Colonic mucosa (tissue), 4 donors: ENCODE results near the gene ICAM4. TPM values are rescaled to one million over a fixed set of nuclear protein-coding genes. Genes with fewer than 3 reads are reported as not detected.

ENCODE experiments used
- DNase-seq: peaks from one replicate; pipeline ENCODE4 v3.0.0-alpha.2; 2020
- H3K27ac ChIP-seq: fragments of 200-600 bp; one replicate; pipeline ENCODE4 v1.8.0; 2021
- H3K27me3 ChIP-seq: fragments of 200-600 bp; one replicate; pipeline ENCODE4 v1.8.0; 2021
- H3K36me3 ChIP-seq: fragments of 200-600 bp; one replicate; pipeline ENCODE4 v1.8.0; 2021
- H3K4me1 ChIP-seq: fragments of 200-600 bp; one replicate; pipeline ENCODE4 v1.8.0; 2021; ENCODE audit warnings: mild to moderate bottlenecking
- H3K4me3 ChIP-seq: fragments of 200-600 bp; one replicate; pipeline ENCODE4 v1.8.0; 2021
- H3K9ac ChIP-seq, 2 donors: one replicate each; pipeline ENCODE4 v1.7.0; 2013; ENCODE audit warnings: control low read depth in 2 of 2, low read depth in 2 of 2, low read length in 2 of 2
- H3K9me3 ChIP-seq: fragments of 200-600 bp; one replicate; pipeline ENCODE4 v1.8.0; 2021
- CTCF ChIP-seq: fragments of 200-600 bp; IDR thresholded peaks from one replicate; pipeline ENCODE4 v1.8.0; 2022; ENCODE audit warnings: antibody characterized with exemption, mild to moderate bottlenecking
- intact Hi-C: fragments of 100-400 bp; cut with DNase I; formaldehyde crosslinking; loops from one replicate; pipeline ENCODE4 v1.14.1; 2022
- total RNA-seq, 2 donors: library from RNA; stranded (reverse); fragmentation: NEBNext Ultra II Directional in 1 of 2; extraction: Animal tissue kit (Norgen Biotek cat#: 25700) in 1 of 2; gene quantifications; one replicate each; pipeline ENCODE4 v1.2.1, GENCODE V29; 2021
- donor health status: healthy.
- donor health status: DM: no; HTN: no; CAD: no.
- donor health status: DM: no; HTN: no; CAD: no.

The ICAM4 gene
- total RNA-seq, 2 donors from 2014 or later = 0.19 to 0.37 TPM

- intact Hi-C loops = no loop called here
- no peak for DNase-seq
- H3K4me3 ChIP-seq = no peak overlapping the region
- no peaks in the 10 kb centered on the region for H3K36me3 ChIP-seq
- no peaks in the 10 kb centered on the region for H3K9me3 ChIP-seq
- H3K9ac ChIP-seq = no peak overlapping the region
- H3K27ac ChIP-seq = no peak overlapping the region
- TF ChIP-seq CTCF = no peak
- H3K27me3 ChIP-seq = no peaks in the 10 kb centered on the region
- no peaks in the 10 kb centered on the region for H3K4me1 ChIP-seq
These were observed 41.4 kb upstream of the ICAM4 start for GRCh38 chr19:10245189-10245939.

GRCh38 chr19:10246511-10246910 lies 40.2 kb upstream of the ICAM4 start:
- H3K27me3 ChIP-seq = no peaks in the 10 kb centered on the region
- H3K9ac ChIP-seq = no peak overlapping the region
- no peak for TF ChIP-seq CTCF
- H3K9me3 ChIP-seq = no peaks in the 10 kb centered on the region
- no peak overlapping the region for H3K4me3 ChIP-seq
- H3K4me1 ChIP-seq = no peaks in the 10 kb centered on the region
- intact Hi-C loops = no loop called here
- H3K36me3 ChIP-seq = no peaks in the 10 kb centered on the region
- no peak for DNase-seq
- no peak overlapping the region for H3K27ac ChIP-seq

GRCh38 chr19:10251792-10252694 lies 34.7 kb upstream of the ICAM4 start, which contains the start of gene MRPL4:
Gene MRPL4 (plus strand): TSS chr19:10252214. CDS start chr19:10252254, 40 bp downstream.
- H3K4me1 ChIP-seq = peaks cover 5% of the 10 kb centered on the region
- intact Hi-C loops = loop anchor here (5.0 kb wide), 1 partner anchor 320 kb away; no protein-coding TSS in a partner anchor
- H3K4me3 ChIP-seq = peak within 1 kb of the TSS; percentile 90
- peak; percentile 98 for DNase-seq
- no peak for TF ChIP-seq CTCF
- H3K27me3 ChIP-seq = no peaks in the 10 kb centered on the region
- no peaks in the 10 kb centered on the region for H3K36me3 ChIP-seq
- no peaks in the 10 kb centered on the region for H3K9me3 ChIP-seq
- peak within 1 kb of the TSS; percentile 77 to 93 for H3K9ac ChIP-seq
- peak within 1 kb of the TSS; percentile 80 for H3K27ac ChIP-seq

- Histone ChIP-seq H3K27ac (peak overlapping the region; percentile 80), H3K4me1 (peaks cover 5% of the 10 kb centered on the region), H3K36me3 (no peaks in the 10 kb centered on the region), H3K4me3 (peak overlapping the region; percentile 90), H3K9me3 (no peaks in the 10 kb centered on the region), H3K27me3 (no peaks in the 10 kb centered on the region), H3K9ac (peak overlapping the region; percentile 77 to 93)
- no peak for TF ChIP-seq CTCF
- intact Hi-C loops = loop anchor here (5.0 kb wide), 1 partner anchor 320 kb away; no protein-coding TSS in a partner anchor
- DNase-seq = no peak
These were observed 34.0 kb upstream of the ICAM4 start for GRCh38 chr19:10252707-10253106.

- no peak overlapping the region for H3K27ac ChIP-seq
- DNase-seq = no peak
- no peaks in the 10 kb centered on the region for H3K27me3 ChIP-seq
- no peaks in the 10 kb centered on the region for H3K36me3 ChIP-seq
- no peak for TF ChIP-seq CTCF
- no peak overlapping the region for H3K9ac ChIP-seq
- H3K4me3 ChIP-seq = no peak overlapping the region
- no peaks in the 10 kb centered on the region for H3K9me3 ChIP-seq
- intact Hi-C loops = loop anchor here (5.0 kb wide), 1 partner anchor 322 kb away; no protein-coding TSS in a partner anchor
- peaks cover 5% of the 10 kb centered on the region for H3K4me1 ChIP-seq
These were observed 32.5 kb upstream of the ICAM4 start for GRCh38 chr19:10254244-10254643.
